ENCODE data around the gene PLEK. TPM values are rescaled to one million over a fixed set of nuclear protein-coding genes. Genes with fewer than 3 reads are reported as not detected.

The PLEK gene
- total RNA-seq, 1 experiment from 2014 or later = not detected

- H3K4me2 ChIP-seq (ENCODE audit: low read length) = no peak overlapping the region
- H4K20me1 ChIP-seq (ENCODE audit: low read length) = no peaks in the 10 kb centered on the region
- no peak for TF ChIP-seq CTCF (conservative IDR thresholded peaks at IDR 0.05; ENCODE audit: low read depth, low read length)
- TF ChIP-seq EZH2phosphoT487 (IDR thresholded peaks at IDR 0.05; ENCODE audit: borderline replicate concordance, low read length) = no peak
- no peak for TF ChIP-seq EZH2 (IDR thresholded peaks at IDR 0.05; ENCODE audit: low read length, unreplicated experiment)
- BruUV-seq (replicated peaks) = no TSS peak
- no peak overlapping the region for H3K9ac ChIP-seq (ENCODE audit: low read length)
- no peaks in the 10 kb centered on the region for H3K9me2 ChIP-seq (replicated peaks; ENCODE audit: low read length)
- intact Hi-C loops (cut with micrococcal nuclease) = no loop called here
- no peaks in the 10 kb centered on the region for H3K36me3 ChIP-seq (ENCODE audit: low read depth, low read length)
- no peaks in the 10 kb centered on the region for H3K27me3 ChIP-seq (ENCODE audit: low read length)
- H3K4me1 ChIP-seq (ENCODE audit: insufficient read depth, low read length) = peaks cover 3% of the 10 kb centered on the region
- DNase-seq (no peak), ATAC-seq (no peak)
- ChIA-PET POLR2A (ENCODE audit: unreplicated experiment) (no interaction called here), CTCF (no interaction called here)
- no peaks in the 10 kb centered on the region for H3F3A ChIP-seq (ENCODE audit: low read length, unreplicated experiment)
- H3K4me3 ChIP-seq (ENCODE audit: low read length) = no peak overlapping the region
- H3K9me3 ChIP-seq (ENCODE audit: low read length) = no peaks in the 10 kb centered on the region
- H3K27ac ChIP-seq (ENCODE audit: low read length) = no peak overlapping the region
- no peak overlapping the region for H2AFZ ChIP-seq (ENCODE audit: low read length)
- no peaks in the 10 kb centered on the region for H3K79me2 ChIP-seq (ENCODE audit: low read length)
These were observed 40.0 kb upstream of the PLEK start for GRCh38 chr2:68325056-68325455.

- ATAC-seq (no peak), DNase-seq (no peak)
- TF ChIP-seq EZH2phosphoT487 (IDR thresholded peaks at IDR 0.05; ENCODE audit: borderline replicate concordance, low read length) (no peak), EZH2 (IDR thresholded peaks at IDR 0.05; ENCODE audit: low read length, unreplicated experiment) (no peak), CTCF (conservative IDR thresholded peaks at IDR 0.05; ENCODE audit: low read depth, low read length) (no peak)
- Histone ChIP-seq H3K27ac (ENCODE audit: low read length) (no peak overlapping the region), H3K9me2 (replicated peaks; ENCODE audit: low read length) (no peaks in the 10 kb centered on the region), H2AFZ (ENCODE audit: low read length) (no peak overlapping the region), H3K36me3 (ENCODE audit: low read depth, low read length) (no peaks in the 10 kb centered on the region), H3K9me3 (ENCODE audit: low read length) (no peaks in the 10 kb centered on the region), H3K4me3 (ENCODE audit: low read length) (no peak overlapping the region), H3K9ac (ENCODE audit: low read length) (no peak overlapping the region), H4K20me1 (ENCODE audit: low read length) (no peaks in the 10 kb centered on the region), H3K79me2 (ENCODE audit: low read length) (no peaks in the 10 kb centered on the region), H3K4me1 (ENCODE audit: insufficient read depth, low read length) (peaks cover 9% of the 10 kb centered on the region), H3K4me2 (ENCODE audit: low read length) (no peak overlapping the region), H3F3A (ENCODE audit: low read length, unreplicated experiment) (no peaks in the 10 kb centered on the region), H3K27me3 (ENCODE audit: low read length) (no peaks in the 10 kb centered on the region)
- no TSS peak for BruUV-seq (replicated peaks)
- intact Hi-C loops (cut with micrococcal nuclease) = no loop called here
- ChIA-PET CTCF (no interaction called here), POLR2A (ENCODE audit: unreplicated experiment) (no interaction called here)
These were observed 36.2 kb upstream of the PLEK start for GRCh38 chr2:68328901-68329300.

- H3F3A ChIP-seq (ENCODE audit: low read length, unreplicated experiment) = no peaks in the 10 kb centered on the region
- H2AFZ ChIP-seq (ENCODE audit: low read length) = no peak overlapping the region
- no peaks in the 10 kb centered on the region for H3K27me3 ChIP-seq (ENCODE audit: low read length)
- no peaks in the 10 kb centered on the region for H3K36me3 ChIP-seq (ENCODE audit: low read depth, low read length)
- intact Hi-C loops (cut with micrococcal nuclease) = no loop called here
- H3K4me2 ChIP-seq (ENCODE audit: low read length) = no peak overlapping the region
- no peaks in the 10 kb centered on the region for H3K9me3 ChIP-seq (ENCODE audit: low read length)
- no peak overlapping the region for H3K4me3 ChIP-seq (ENCODE audit: low read length)
- CTCF ChIA-PET = no interaction called here
- no peaks in the 10 kb centered on the region for H4K20me1 ChIP-seq (ENCODE audit: low read length)
- H3K4me1 ChIP-seq (ENCODE audit: insufficient read depth, low read length) = peaks cover 16% of the 10 kb centered on the region
- peak; percentile 42 for DNase-seq
- no peak for TF ChIP-seq EZH2phosphoT487 (IDR thresholded peaks at IDR 0.05; ENCODE audit: borderline replicate concordance, low read length)
- TF ChIP-seq CTCF (conservative IDR thresholded peaks at IDR 0.05; ENCODE audit: low read depth, low read length) = no peak
- no peak for TF ChIP-seq EZH2 (IDR thresholded peaks at IDR 0.05; ENCODE audit: low read length, unreplicated experiment)
- no peaks in the 10 kb centered on the region for H3K79me2 ChIP-seq (ENCODE audit: low read length)
- POLR2A ChIA-PET (ENCODE audit: unreplicated experiment) = no interaction called here
- H3K9me2 ChIP-seq (replicated peaks; ENCODE audit: low read length) = no peaks in the 10 kb centered on the region
- peak; percentile 76 for ATAC-seq
- BruUV-seq (replicated peaks) = no TSS peak
- H3K27ac ChIP-seq (ENCODE audit: low read length) = no peak overlapping the region
- H3K9ac ChIP-seq (ENCODE audit: low read length) = no peak overlapping the region
These were observed 34.4 kb upstream of the PLEK start for GRCh38 chr2:68330691-68331090.

All from PC-3 (cell line).